Panc1 (cell line): Measurements from ENCODE around the gene FSTL5. TPM values are rescaled to one million over a fixed set of nuclear protein-coding genes. Genes with fewer than 3 reads are reported as not detected.

ENCODE experiments used
- ATAC-seq: fragments of 200-7000 bp; cut with Tn5 transposase; 2 replicates; pipeline ENCODE4 v1.9.1; 2020; ENCODE audit warnings: mild to moderate bottlenecking, moderate library complexity
- BruUV-seq: library from RNA; stranded (reverse); fragments of 400-500 nt; replicated peaks from 2 replicates; lab custom pipeline; 2021; lab: Mats Ljungman, UMichigan
- CTCF ChIA-PET: fragments of 300-600 bp; sonication (Branson Sonifier 250); formaldehyde crosslinking; loops from one replicate; lab custom pipeline; 2022; ENCODE audit warnings: antibody characterized with exemption; lab: Charles Lee
- POLR2A ChIA-PET: fragments of 300-600 bp; sonication (Branson Sonifier 250); formaldehyde crosslinking; loops from one replicate; lab custom pipeline; 2022; ENCODE audit warnings: antibody characterized with exemption; lab: Charles Lee
- DNase-seq: peaks from one replicate; pipeline ENCODE4 v3.0.0-alpha.2; 2010; ENCODE audit warnings: low read depth, low spot score
- H3K27ac ChIP-seq: 2 replicates; pipeline ENCODE4 v1.5.1; 2011; ENCODE audit warnings: mild to moderate bottlenecking, low read length, inconsistent platforms
- H3K27me3 ChIP-seq: fragments of 200-500 bp; sonication (Bioruptor generic); 2 replicates; pipeline ENCODE4 v1.6.0; 2014; ENCODE audit warnings: low read length, inconsistent platforms; ENCODE audit not compliant: control insufficient read depth, insufficient read depth
- H3K36me3 ChIP-seq: fragments of 200-500 bp; sonication (Bioruptor generic); 2 replicates; pipeline ENCODE4 v1.5.1; 2014; ENCODE audit warnings: inconsistent platforms, mild to moderate bottlenecking, low read length, moderate library complexity; ENCODE audit not compliant: control insufficient read depth, insufficient read depth
- H3K4me1 ChIP-seq: 2 replicates; pipeline ENCODE4 v1.5.1; 2011; ENCODE audit warnings: inconsistent platforms, mild to moderate bottlenecking, low read length, moderate library complexity; ENCODE audit not compliant: control insufficient read depth, insufficient read depth
- H3K4me3 ChIP-seq, 2 experiments: 2 replicates each; pipeline ENCODE4 v1.5.1; 2011 to 2012; ENCODE audit warnings: low read depth in 2 of 2, low read length in 2 of 2, mild to moderate bottlenecking in 2 of 2, inconsistent platforms in 1 of 2, moderate library complexity in 1 of 2
- H3K9me3 ChIP-seq: fragments of 200-500 bp; sonication (Bioruptor generic); 2 replicates; pipeline ENCODE4 v1.5.1; 2014; ENCODE audit warnings: low read depth, mild to moderate bottlenecking, inconsistent platforms, low read length, moderate library complexity; ENCODE audit not compliant: control insufficient read depth, insufficient read depth
- POLR2AphosphoS5 ChIP-seq: IDR thresholded peaks from 2 replicates; pipeline ENCODE4 v1.6.1; 2012; ENCODE audit warnings: mild to moderate bottlenecking, low read depth, low read length, moderate library complexity
- SIN3A ChIP-seq: IDR thresholded peaks from 2 replicates; pipeline ENCODE4 v1.6.1; 2012; ENCODE audit warnings: low read depth, mild to moderate bottlenecking, low read length, moderate library complexity, borderline replicate concordance; ENCODE audit not compliant: insufficient read depth
- TCF7L2 ChIP-seq: IDR thresholded peaks from 2 replicates; pipeline ENCODE4 v1.6.1; 2011; ENCODE audit warnings: mild to moderate bottlenecking, low read depth, low read length, inconsistent platforms
- in situ Hi-C: cut with HindIII; loops from 2 replicates; pipeline ENCODE4 v1.10.0; 2016; ENCODE audit warnings: low sequenced_read_pairs, low pct_unique_long_range_greater_than_20kb
- intact Hi-C: fragments of 100-400 bp; cut with micrococcal nuclease; formaldehyde crosslinking; loops from one replicate; pipeline ENCODE4 v1.10.0; 2022; ENCODE audit not compliant: unreplicated experiment
- total RNA-seq: library from RNA; stranded (reverse); gene quantifications from one replicate; pipeline ENCODE4 v1.2.1, GENCODE V29; 2021; ENCODE audit not compliant: unreplicated experiment
- TF ChIP-seq, protein P1 (sequence below): fragments of 450-650 bp; IDR thresholded peaks from 2 replicates; pipeline ENCODE4 v1.5.1; 2017; ENCODE audit warnings: mild to moderate bottlenecking
- TF ChIP-seq, protein P2 (sequence below), 2 experiments: IDR thresholded peaks; 2 replicates each; pipeline ENCODE4 v1.6.1; 2011 to 2012; ENCODE audit warnings: low read depth in 2 of 2, control low read depth in 1 of 2, low read length in 1 of 2, mild to moderate bottlenecking in 1 of 2, moderate library complexity in 1 of 2; ENCODE audit not compliant: insufficient read depth in 1 of 2

FSTL5 gene
- total RNA-seq, 1 experiment from 2014 or later = 0.67 TPM

DNA sequence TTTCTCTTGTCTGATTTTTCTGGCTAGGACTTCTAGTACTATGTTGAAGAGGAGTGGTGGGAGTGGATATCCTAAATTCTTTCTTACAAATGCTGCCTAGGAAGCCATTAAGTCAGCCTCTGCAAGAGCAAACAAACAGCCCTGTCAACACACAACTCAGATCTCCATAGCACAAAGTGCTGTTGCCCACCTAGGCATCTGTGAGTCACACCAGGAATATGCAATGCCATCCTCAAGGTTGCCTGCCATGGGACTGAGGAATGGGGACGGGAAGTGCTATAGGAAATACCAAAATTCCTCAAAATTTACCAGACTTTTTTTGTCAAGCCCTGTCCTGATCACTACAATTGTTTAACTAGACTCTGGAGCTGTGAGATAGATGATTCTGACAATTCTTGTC lies 466.9 kb downstream of the FSTL5 start:
- in situ Hi-C loops (no loop called here), intact Hi-C loops (no loop called here)
- no peaks in the 10 kb centered on the region for H3K4me1 ChIP-seq
- DNase-seq (no peak), ATAC-seq (no peak)
- ChIA-PET CTCF (no interaction called here), POLR2A (no interaction called here)
- TF ChIP-seq TCF7L2 = no peak
- TF ChIP-seq, protein P1, sequence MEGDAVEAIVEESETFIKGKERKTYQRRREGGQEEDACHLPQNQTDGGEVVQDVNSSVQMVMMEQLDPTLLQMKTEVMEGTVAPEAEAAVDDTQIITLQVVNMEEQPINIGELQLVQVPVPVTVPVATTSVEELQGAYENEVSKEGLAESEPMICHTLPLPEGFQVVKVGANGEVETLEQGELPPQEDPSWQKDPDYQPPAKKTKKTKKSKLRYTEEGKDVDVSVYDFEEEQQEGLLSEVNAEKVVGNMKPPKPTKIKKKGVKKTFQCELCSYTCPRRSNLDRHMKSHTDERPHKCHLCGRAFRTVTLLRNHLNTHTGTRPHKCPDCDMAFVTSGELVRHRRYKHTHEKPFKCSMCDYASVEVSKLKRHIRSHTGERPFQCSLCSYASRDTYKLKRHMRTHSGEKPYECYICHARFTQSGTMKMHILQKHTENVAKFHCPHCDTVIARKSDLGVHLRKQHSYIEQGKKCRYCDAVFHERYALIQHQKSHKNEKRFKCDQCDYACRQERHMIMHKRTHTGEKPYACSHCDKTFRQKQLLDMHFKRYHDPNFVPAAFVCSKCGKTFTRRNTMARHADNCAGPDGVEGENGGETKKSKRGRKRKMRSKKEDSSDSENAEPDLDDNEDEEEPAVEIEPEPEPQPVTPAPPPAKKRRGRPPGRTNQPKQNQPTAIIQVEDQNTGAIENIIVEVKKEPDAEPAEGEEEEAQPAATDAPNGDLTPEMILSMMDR = no peak
- TF ChIP-seq, protein P2, sequence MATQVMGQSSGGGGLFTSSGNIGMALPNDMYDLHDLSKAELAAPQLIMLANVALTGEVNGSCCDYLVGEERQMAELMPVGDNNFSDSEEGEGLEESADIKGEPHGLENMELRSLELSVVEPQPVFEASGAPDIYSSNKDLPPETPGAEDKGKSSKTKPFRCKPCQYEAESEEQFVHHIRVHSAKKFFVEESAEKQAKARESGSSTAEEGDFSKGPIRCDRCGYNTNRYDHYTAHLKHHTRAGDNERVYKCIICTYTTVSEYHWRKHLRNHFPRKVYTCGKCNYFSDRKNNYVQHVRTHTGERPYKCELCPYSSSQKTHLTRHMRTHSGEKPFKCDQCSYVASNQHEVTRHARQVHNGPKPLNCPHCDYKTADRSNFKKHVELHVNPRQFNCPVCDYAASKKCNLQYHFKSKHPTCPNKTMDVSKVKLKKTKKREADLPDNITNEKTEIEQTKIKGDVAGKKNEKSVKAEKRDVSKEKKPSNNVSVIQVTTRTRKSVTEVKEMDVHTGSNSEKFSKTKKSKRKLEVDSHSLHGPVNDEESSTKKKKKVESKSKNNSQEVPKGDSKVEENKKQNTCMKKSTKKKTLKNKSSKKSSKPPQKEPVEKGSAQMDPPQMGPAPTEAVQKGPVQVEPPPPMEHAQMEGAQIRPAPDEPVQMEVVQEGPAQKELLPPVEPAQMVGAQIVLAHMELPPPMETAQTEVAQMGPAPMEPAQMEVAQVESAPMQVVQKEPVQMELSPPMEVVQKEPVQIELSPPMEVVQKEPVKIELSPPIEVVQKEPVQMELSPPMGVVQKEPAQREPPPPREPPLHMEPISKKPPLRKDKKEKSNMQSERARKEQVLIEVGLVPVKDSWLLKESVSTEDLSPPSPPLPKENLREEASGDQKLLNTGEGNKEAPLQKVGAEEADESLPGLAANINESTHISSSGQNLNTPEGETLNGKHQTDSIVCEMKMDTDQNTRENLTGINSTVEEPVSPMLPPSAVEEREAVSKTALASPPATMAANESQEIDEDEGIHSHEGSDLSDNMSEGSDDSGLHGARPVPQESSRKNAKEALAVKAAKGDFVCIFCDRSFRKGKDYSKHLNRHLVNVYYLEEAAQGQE (IDR thresholded peaks at IDR 0.05; ENCODE audit: insufficient read depth in 1 of 2, low read depth in 2 of 2, low read length in 1 of 2) = no peak
- no peak for TF ChIP-seq POLR2AphosphoS5
- TF ChIP-seq SIN3A = no peak
- no peaks in the 10 kb centered on the region for H3K27me3 ChIP-seq
- BruUV-seq = no TSS peak
- no peaks in the 10 kb centered on the region for H3K36me3 ChIP-seq
- H3K27ac ChIP-seq = no peak overlapping the region
- H3K4me3 ChIP-seq = no peak overlapping the region
- H3K9me3 ChIP-seq = no peaks in the 10 kb centered on the region

DNA sequence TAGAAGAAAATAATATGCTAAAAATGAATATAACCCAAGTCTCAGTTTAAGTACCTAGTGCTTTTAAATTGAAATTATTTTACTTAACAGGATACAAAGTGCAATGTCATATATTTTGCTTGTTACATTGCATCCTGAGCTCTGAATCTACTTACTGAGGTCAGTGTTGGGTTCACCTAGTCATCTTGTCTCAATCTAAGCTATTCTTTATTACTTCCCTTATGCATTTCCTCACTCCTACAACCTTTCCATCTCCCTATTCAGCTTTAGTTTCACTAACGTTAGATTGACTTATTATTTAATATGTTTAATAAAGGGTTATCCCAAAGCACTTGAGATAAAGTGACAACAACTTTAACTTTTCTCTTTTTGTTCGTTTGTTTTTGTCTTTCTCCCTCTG lies 483.7 kb downstream of the FSTL5 start:
- Histone ChIP-seq H3K9me3 (no peaks in the 10 kb centered on the region), H3K27me3 (no peaks in the 10 kb centered on the region), H3K27ac (no peak overlapping the region), H3K4me3 (no peak overlapping the region), H3K36me3 (no peaks in the 10 kb centered on the region), H3K4me1 (no peaks in the 10 kb centered on the region)
- ChIA-PET POLR2A (no interaction called here), CTCF (no interaction called here)
- BruUV-seq = no TSS peak
- intact Hi-C loops = no loop called here
- ATAC-seq (no peak), DNase-seq (no peak)
- no peak for TF ChIP-seq SIN3A
- TF ChIP-seq, protein P1 = no peak
- TF ChIP-seq, protein P2 (IDR thresholded peaks at IDR 0.05; ENCODE audit: insufficient read depth in 1 of 2, low read depth in 2 of 2, low read length in 1 of 2) = no peak
- no peak for TF ChIP-seq POLR2AphosphoS5
- TF ChIP-seq TCF7L2 = no peak
- in situ Hi-C loops = no loop called here
